HEK293T (cell line): ENCODE data around the gene DYRK1A.

Source experiments
- BHLHE40 ChIP-seq: fragments of 450-650 bp; IDR thresholded peaks from 2 replicates; pipeline ENCODE4 v1.6.1; 2016; ENCODE audit warnings: mild to moderate bottlenecking, moderate library complexity, borderline replicate concordance
- CTBP1 ChIP-seq: fragments of 450-650 bp; IDR thresholded peaks from 2 replicates; pipeline ENCODE4 v1.6.1; 2016; ENCODE audit warnings: borderline replicate concordance
- FOXA1 ChIP-seq: fragments of 450-650 bp; IDR thresholded peaks from 2 replicates; pipeline ENCODE4 v1.6.1; 2016; ENCODE audit warnings: mild to moderate bottlenecking
- FOXK2 ChIP-seq: fragments of 450-650 bp; IDR thresholded peaks from 2 replicates; pipeline ENCODE4 v1.6.1; 2016; ENCODE audit warnings: mild to moderate bottlenecking
- FOXM1 ChIP-seq: fragments of 450-650 bp; IDR thresholded peaks from 2 replicates; pipeline ENCODE4 v1.6.1; 2017; ENCODE audit warnings: mild to moderate bottlenecking, borderline replicate concordance
- HDGF ChIP-seq: fragments of 450-650 bp; IDR thresholded peaks from 2 replicates; pipeline ENCODE4 v1.6.1; 2017; ENCODE audit warnings: antibody characterized with exemption, borderline replicate concordance
- L3MBTL2 ChIP-seq: fragments of 450-650 bp; conservative IDR thresholded peaks from 2 replicates; pipeline ENCODE4 v1.6.1; 2016; ENCODE audit warnings: mild to moderate bottlenecking
- LEF1 ChIP-seq: fragments of 450-650 bp; IDR thresholded peaks from 2 replicates; pipeline ENCODE4 v1.6.1; 2017; ENCODE audit warnings: mild to moderate bottlenecking, borderline replicate concordance
- NFRKB ChIP-seq: fragments of 450-650 bp; IDR thresholded peaks from 2 replicates; pipeline ENCODE4 v1.6.1; 2016; ENCODE audit warnings: mild to moderate bottlenecking, moderate library complexity
- SP1 ChIP-seq: fragments of 450-650 bp; IDR thresholded peaks from 2 replicates; pipeline ENCODE4 v1.6.1; 2017
- SUZ12 ChIP-seq: fragments of 450-650 bp; IDR thresholded peaks from 2 replicates; pipeline ENCODE4 v1.6.1; 2016; ENCODE audit warnings: mild to moderate bottlenecking
- TARDBP ChIP-seq: fragments of 450-650 bp; IDR thresholded peaks from 2 replicates; pipeline ENCODE4 v1.6.1; 2016
- ZNF384 ChIP-seq: fragments of 450-650 bp; IDR thresholded peaks from 2 replicates; pipeline ENCODE4 v1.6.1; 2016
- TF ChIP-seq, protein P1 (sequence below): fragments of 450-650 bp; IDR thresholded peaks from 2 replicates; pipeline ENCODE4 v1.6.1; 2016

DNA sequence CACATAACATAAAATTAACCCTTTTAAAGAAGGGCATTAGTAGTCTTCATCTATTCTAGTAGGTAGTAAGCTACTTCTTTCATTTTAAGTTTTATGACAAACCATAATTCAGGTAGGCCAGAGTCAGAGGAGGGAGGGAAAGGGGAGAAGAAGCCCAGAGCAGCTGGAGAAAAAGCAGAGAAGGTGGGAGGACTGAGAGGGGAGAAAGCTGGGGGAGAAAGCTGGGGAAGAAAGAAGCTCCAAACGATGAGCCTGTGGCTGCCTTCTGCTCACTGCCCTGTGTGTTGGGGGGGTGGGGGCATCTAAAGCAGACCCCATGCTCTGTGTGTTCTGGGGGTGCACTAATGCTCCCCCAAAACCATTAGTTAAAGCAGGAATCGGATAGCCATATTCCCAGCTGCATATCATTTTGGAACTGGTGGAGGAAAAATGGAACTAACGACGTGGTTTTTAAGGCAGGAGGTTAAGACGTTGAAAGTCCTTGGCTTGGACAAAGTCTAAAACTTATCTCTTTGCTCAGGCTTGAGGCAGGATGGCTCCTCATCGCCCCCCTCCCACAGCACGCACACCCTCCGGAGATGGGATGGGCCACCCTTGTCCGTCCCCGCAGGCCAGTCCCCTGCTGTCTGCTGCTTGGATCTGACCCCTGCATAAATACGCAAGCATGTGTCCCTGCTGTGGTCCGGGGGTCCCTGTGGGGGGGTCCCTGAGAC is 184.2 kb downstream of the DYRK1A start:
- TF ChIP-seq FOXM1 (no peak), SUZ12 (no peak), TARDBP (no peak), FOXK2 (no peak), CTBP1 (no peak), FOXA1 (no peak), HDGF (no peak), L3MBTL2 (no peak), BHLHE40 (no peak), ZNF384 (no peak), SP1 (no peak), NFRKB (no peak), LEF1 (no peak)
- TF ChIP-seq, protein P1, sequence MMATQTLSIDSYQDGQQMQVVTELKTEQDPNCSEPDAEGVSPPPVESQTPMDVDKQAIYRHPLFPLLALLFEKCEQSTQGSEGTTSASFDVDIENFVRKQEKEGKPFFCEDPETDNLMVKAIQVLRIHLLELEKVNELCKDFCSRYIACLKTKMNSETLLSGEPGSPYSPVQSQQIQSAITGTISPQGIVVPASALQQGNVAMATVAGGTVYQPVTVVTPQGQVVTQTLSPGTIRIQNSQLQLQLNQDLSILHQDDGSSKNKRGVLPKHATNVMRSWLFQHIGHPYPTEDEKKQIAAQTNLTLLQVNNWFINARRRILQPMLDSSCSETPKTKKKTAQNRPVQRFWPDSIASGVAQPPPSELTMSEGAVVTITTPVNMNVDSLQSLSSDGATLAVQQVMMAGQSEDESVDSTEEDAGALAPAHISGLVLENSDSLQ = no peak
